ENCODE results near the gene SGCA.

DNA sequence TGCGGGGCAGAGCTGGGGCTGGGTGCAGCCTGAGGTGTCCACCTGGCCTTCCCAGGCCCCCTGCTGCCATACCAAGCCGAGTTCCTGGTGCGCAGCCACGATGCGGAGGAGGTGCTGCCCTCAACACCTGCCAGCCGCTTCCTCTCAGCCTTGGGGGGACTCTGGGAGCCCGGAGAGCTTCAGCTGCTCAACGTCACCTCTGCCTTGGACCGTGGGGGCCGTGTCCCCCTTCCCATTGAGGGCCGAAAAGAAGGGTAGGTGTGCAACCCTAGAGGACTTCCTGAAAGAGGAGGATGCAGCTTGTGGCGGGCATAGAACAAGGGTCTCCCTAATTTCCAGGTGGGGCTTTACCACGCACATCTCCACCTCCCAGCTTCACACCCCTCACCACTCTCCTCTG lies 2.5 kb downstream of the SGCA start:
- TF ChIP-seq NFIC (IDR thresholded peaks at IDR 0.05) (no peak), TAF1 (IDR thresholded peaks at IDR 0.05; ENCODE audit: control insufficient read depth, extremely low read depth, insufficient read depth, low read length, severe bottlenecking) (no peak), GTF2F1 (IDR thresholded peaks at IDR 0.05; ENCODE audit: low read depth, low read length) (no peak), SP1 (CRISPR knock-in tag; IDR thresholded peaks at IDR 0.05) (no peak), ZNF780A (CRISPR knock-in tag; IDR thresholded peaks at IDR 0.05) (no peak), SMC3 (conservative IDR thresholded peaks at IDR 0.05; ENCODE audit: insufficient read depth, low read depth, low read length) (no peak)
- TF ChIP-seq, protein P1, sequence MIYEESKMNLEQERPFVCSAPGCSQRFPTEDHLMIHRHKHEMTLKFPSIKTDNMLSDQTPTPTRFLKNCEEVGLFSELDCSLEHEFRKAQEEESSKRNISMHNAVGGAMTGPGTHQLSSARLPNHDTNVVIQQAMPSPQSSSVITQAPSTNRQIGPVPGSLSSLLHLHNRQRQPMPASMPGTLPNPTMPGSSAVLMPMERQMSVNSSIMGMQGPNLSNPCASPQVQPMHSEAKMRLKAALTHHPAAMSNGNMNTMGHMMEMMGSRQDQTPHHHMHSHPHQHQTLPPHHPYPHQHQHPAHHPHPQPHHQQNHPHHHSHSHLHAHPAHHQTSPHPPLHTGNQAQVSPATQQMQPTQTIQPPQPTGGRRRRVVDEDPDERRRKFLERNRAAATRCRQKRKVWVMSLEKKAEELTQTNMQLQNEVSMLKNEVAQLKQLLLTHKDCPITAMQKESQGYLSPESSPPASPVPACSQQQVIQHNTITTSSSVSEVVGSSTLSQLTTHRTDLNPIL (CRISPR knock-in tag; IDR thresholded peaks at IDR 0.05): no peak
- TF ChIP-seq, protein P2, sequence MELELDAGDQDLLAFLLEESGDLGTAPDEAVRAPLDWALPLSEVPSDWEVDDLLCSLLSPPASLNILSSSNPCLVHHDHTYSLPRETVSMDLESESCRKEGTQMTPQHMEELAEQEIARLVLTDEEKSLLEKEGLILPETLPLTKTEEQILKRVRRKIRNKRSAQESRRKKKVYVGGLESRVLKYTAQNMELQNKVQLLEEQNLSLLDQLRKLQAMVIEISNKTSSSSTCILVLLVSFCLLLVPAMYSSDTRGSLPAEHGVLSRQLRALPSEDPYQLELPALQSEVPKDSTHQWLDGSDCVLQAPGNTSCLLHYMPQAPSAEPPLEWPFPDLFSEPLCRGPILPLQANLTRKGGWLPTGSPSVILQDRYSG (tag; conservative IDR thresholded peaks at IDR 0.05; ENCODE audit: low read depth): no peak
- TF ChIP-seq, protein P3, sequence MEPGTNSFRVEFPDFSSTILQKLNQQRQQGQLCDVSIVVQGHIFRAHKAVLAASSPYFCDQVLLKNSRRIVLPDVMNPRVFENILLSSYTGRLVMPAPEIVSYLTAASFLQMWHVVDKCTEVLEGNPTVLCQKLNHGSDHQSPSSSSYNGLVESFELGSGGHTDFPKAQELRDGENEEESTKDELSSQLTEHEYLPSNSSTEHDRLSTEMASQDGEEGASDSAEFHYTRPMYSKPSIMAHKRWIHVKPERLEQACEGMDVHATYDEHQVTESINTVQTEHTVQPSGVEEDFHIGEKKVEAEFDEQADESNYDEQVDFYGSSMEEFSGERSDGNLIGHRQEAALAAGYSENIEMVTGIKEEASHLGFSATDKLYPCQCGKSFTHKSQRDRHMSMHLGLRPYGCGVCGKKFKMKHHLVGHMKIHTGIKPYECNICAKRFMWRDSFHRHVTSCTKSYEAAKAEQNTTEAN (CRISPR knock-in tag; IDR thresholded peaks at IDR 0.05): no peak
